H1 (cell line): ENCODE measurements around the gene BHLHE23. TPM values are rescaled to one million over a fixed set of nuclear protein-coding genes. Genes with fewer than 3 reads are reported as not detected.

ENCODE experiments used
- CTCF ChIA-PET: fragments of 300-600 bp; sonication (Branson Sonifier 250); formaldehyde crosslinking; loops from one replicate; lab custom pipeline; 2021; ENCODE audit not compliant: partially characterized antibody; lab: Charles Lee
- POLR2A ChIA-PET: fragments of 300-600 bp; sonication (Branson Sonifier 250); formaldehyde crosslinking; loops from one replicate; lab custom pipeline; 2021; ENCODE audit warnings: inconsistent platforms; ENCODE audit not compliant: partially characterized antibody; lab: Charles Lee
- DNase-seq, 2 experiments: peaks; one replicate each; pipeline versions ENCODE4 v3.0.0 to v3.0.0-alpha.2; 2010 to 2022; ENCODE audit warnings: low spot score in 2 of 2, low read depth in 1 of 2, mixed read lengths in 1 of 2
- FAIRE-seq: peaks from 2 replicates; lab custom pipeline; 2011; peaks lifted over from hg19 to GRCh38; lab: Jason Lieb, UNC
- H2AFZ ChIP-seq: 2 replicates; pipeline ENCODE4 v1.8.1; 2012; ENCODE audit warnings: low read length, inconsistent platforms
- H2AK5ac ChIP-seq: 2 replicates; pipeline ENCODE4 v1.6.1; 2013; ENCODE audit warnings: low read depth, low read length
- H2BK120ac ChIP-seq: replicated peaks from 2 replicates; pipeline ENCODE3; 2013; ENCODE audit warnings: low read depth, low read length, inconsistent platforms
- H2BK12ac ChIP-seq: 2 replicates; pipeline ENCODE4 v1.6.1; 2013; ENCODE audit warnings: low read depth, low read length
- H2BK15ac ChIP-seq: 2 replicates; pipeline ENCODE4 v1.6.1; 2013; ENCODE audit warnings: low read length
- H2BK20ac ChIP-seq: 2 replicates; pipeline ENCODE4 v1.6.1; 2013; ENCODE audit warnings: low read length
- H2BK5ac ChIP-seq: 2 replicates; pipeline ENCODE4 v1.6.1; 2013; ENCODE audit warnings: low read depth, low read length
- H3K14ac ChIP-seq: 2 replicates; pipeline ENCODE4 v1.6.1; 2013; ENCODE audit warnings: inconsistent platforms; ENCODE audit not compliant: insufficient read length
- H3K18ac ChIP-seq: 2 replicates; pipeline ENCODE4 v1.6.1; 2013; ENCODE audit warnings: low read length; ENCODE audit errors: extremely low read depth
- H3K23ac ChIP-seq: 2 replicates; pipeline ENCODE4 v1.6.1; 2013; ENCODE audit warnings: inconsistent platforms; ENCODE audit not compliant: insufficient read length
- H3K23me2 ChIP-seq: 2 replicates; pipeline ENCODE4 v1.6.1; 2013; ENCODE audit warnings: low read depth, low read length
- H3K27ac ChIP-seq: 2 replicates; pipeline ENCODE4 v1.6.1; 2011; ENCODE audit warnings: low read depth, low read length, inconsistent platforms
- H3K27me3 ChIP-seq, 4 experiments: replicated peaks in 1 of 4; 1 replicate in 1 of 4; 2 replicates in 3 of 4; pipeline versions ENCODE4 v1.6.1 to v1.8.1; 2011 to 2013; ENCODE audit warnings: low read length in 3 of 4, mild to moderate bottlenecking in 3 of 4, inconsistent platforms in 2 of 4, mixed read lengths in 2 of 4, moderate library complexity in 1 of 4; ENCODE audit not compliant: control insufficient read depth in 3 of 4, insufficient read depth in 3 of 4; ENCODE audit errors: extremely low read depth in 1 of 4
- H3K36me3 ChIP-seq, 4 experiments: 2 replicates each; pipeline versions ENCODE4 v1.6.1 to v1.8.1; 2011 to 2013; ENCODE audit warnings: mild to moderate bottlenecking in 4 of 4, low read length in 3 of 4, moderate library complexity in 2 of 4, control low read depth in 1 of 4, inconsistent platforms in 1 of 4; ENCODE audit not compliant: insufficient read depth in 4 of 4, control insufficient read depth in 2 of 4
- H3K4ac ChIP-seq: replicated peaks from 2 replicates; pipeline ENCODE3; 2013; ENCODE audit warnings: low read length, low read depth, mixed read lengths, inconsistent platforms; ENCODE audit not compliant: insufficient read length
- H3K4me1 ChIP-seq, 4 experiments: replicated peaks in 1 of 4; 1 replicate in 1 of 4; 2 replicates in 3 of 4; pipeline versions ENCODE4 v1.6.1 to v1.8.1; 2011 to 2013; ENCODE audit warnings: low read length in 3 of 4, inconsistent platforms in 2 of 4, mixed read lengths in 1 of 4; ENCODE audit not compliant: insufficient read depth in 4 of 4, control insufficient read depth in 3 of 4
- H3K4me2 ChIP-seq, 2 experiments: 2 replicates each; pipeline versions ENCODE4 v1.6.1 to v1.8.1; 2011 to 2013; ENCODE audit warnings: low read depth in 2 of 2, low read length in 2 of 2, control low read depth in 1 of 2, inconsistent platforms in 1 of 2, mild to moderate bottlenecking in 1 of 2; ENCODE audit not compliant: insufficient read depth in 1 of 2
- H3K4me3 ChIP-seq, 4 experiments: fragments of 200-600, 300-600 bp in 1 of 4; sonication (generic), shearing (Covaris generic), sonication (Bioruptor Twin) in 1 of 4; 2 replicates each; pipeline versions ENCODE4 v1.5.1 to v1.8.1; 2011 to 2016; ENCODE audit warnings: low read length in 4 of 4, low read depth in 3 of 4, control low read depth in 2 of 4, inconsistent platforms in 2 of 4, mild to moderate bottlenecking in 2 of 4, mixed read lengths in 1 of 4, moderate library complexity in 1 of 4; ENCODE audit not compliant: insufficient read depth in 2 of 4; ENCODE audit errors: extremely low read depth in 1 of 4
- H3K56ac ChIP-seq: replicated peaks from 2 replicates; pipeline ENCODE3; 2013; ENCODE audit warnings: low read depth, mild to moderate bottlenecking, mixed read lengths, low read length, inconsistent platforms; ENCODE audit not compliant: insufficient read length
- H3K79me1 ChIP-seq: 2 replicates; pipeline ENCODE4 v1.6.1; 2013; ENCODE audit warnings: low read depth, low read length, control low read depth
- H3K79me2 ChIP-seq, 2 experiments: 2 replicates each; pipeline versions ENCODE4 v1.6.1 to v1.8.1; 2012 to 2013; ENCODE audit warnings: low read length in 2 of 2, mild to moderate bottlenecking in 2 of 2, inconsistent platforms in 1 of 2; ENCODE audit not compliant: insufficient read depth in 2 of 2, control insufficient read depth in 1 of 2
- H3K9ac ChIP-seq, 4 experiments: replicated peaks in 1 of 4; 1 replicate in 1 of 4; 2 replicates in 3 of 4; pipeline versions ENCODE4 v1.6.1 to v1.8.1; 2011 to 2013; ENCODE audit warnings: low read depth in 3 of 4, low read length in 3 of 4, control low read depth in 2 of 4, mild to moderate bottlenecking in 2 of 4, moderate library complexity in 2 of 4, inconsistent platforms in 1 of 4; ENCODE audit errors: extremely low read depth in 1 of 4
- H3K9me3 ChIP-seq, 2 experiments: 2 replicates each; pipeline versions ENCODE4 v1.6.1 to v1.8.1; 2012 to 2013; ENCODE audit warnings: mild to moderate bottlenecking in 2 of 2, moderate library complexity in 2 of 2, control low read depth in 1 of 2, inconsistent platforms in 1 of 2, low read depth in 1 of 2, low read length in 1 of 2, mixed read lengths in 1 of 2; ENCODE audit not compliant: insufficient read depth in 2 of 2
- H4K20me1 ChIP-seq, 2 experiments: replicated peaks in 1 of 2; 2 replicates each; pipeline versions ENCODE3 to v1.8.1; 2011 to 2013; ENCODE audit warnings: inconsistent platforms in 2 of 2, low read length in 2 of 2, mild to moderate bottlenecking in 1 of 2; ENCODE audit not compliant: insufficient read depth in 2 of 2, control insufficient read depth in 1 of 2
- H4K5ac ChIP-seq: 2 replicates; pipeline ENCODE4 v1.6.1; 2013; ENCODE audit warnings: low read length, low read depth, mixed read lengths, inconsistent platforms; ENCODE audit not compliant: insufficient read length
- H4K8ac ChIP-seq: 2 replicates; pipeline ENCODE4 v1.8.0; 2013; ENCODE audit warnings: mild to moderate bottlenecking, moderate library complexity, low read length, inconsistent platforms; ENCODE audit not compliant: insufficient read depth; ENCODE audit errors: extremely low read depth
- H4K91ac ChIP-seq: replicated peaks from 2 replicates; pipeline ENCODE3; 2013; ENCODE audit warnings: low read length, mixed read lengths, inconsistent platforms; ENCODE audit not compliant: insufficient read length
- JUND ChIP-seq: IDR thresholded peaks from 2 replicates; pipeline ENCODE4 v1.6.1; 2011; ENCODE audit warnings: mild to moderate bottlenecking, improper control_type of control experiment, low read length
- RBBP5 ChIP-seq: IDR thresholded peaks from 2 replicates; pipeline ENCODE4 v1.7.1; 2012; ENCODE audit warnings: low read depth, mild to moderate bottlenecking, inconsistent platforms, low read length, moderate library complexity, borderline replicate concordance
- SIX5 ChIP-seq: IDR thresholded peaks from 2 replicates; pipeline ENCODE4 v1.6.1; 2011; ENCODE audit warnings: mild to moderate bottlenecking, low read depth, low read length
- SP2 ChIP-seq: IDR thresholded peaks from 2 replicates; pipeline ENCODE4 v1.6.1; 2012; ENCODE audit warnings: mild to moderate bottlenecking, low read length, inconsistent platforms
- WGBS, 2 experiments: shearing (Covaris generic) in 1 of 2; methylation state at CpG; one replicate each; pipeline versions ENCODE4 v1.1.6 to v1.1.7; 2013 to 2015; ENCODE audit warnings: low lambda C conversion rate in 2 of 2, mixed read lengths in 2 of 2, inconsistent platforms in 1 of 2, low coverage in 1 of 2, missing lambda C conversion rate in 1 of 2; ENCODE audit not compliant: insufficient replicate concordance in 2 of 2, insufficient coverage in 1 of 2, insufficient read length in 1 of 2; ENCODE audit errors: extremely low coverage in 1 of 2, missing lambda C conversion rate in 1 of 2; 5-methylcytosine and 5-hydroxymethylcytosine counted together
- polyA plus RNA-seq, 7 experiments: library from polyadenylated mRNA; depleted of rRNA in 3 of 7; stranded (reverse) in 5 of 7; unstranded in 2 of 7; fragments of >200 nt in 5 of 7; fragments of 200-250 nt in 2 of 7; gene quantifications; 1 replicate in 5 of 7; 2 replicates in 1 of 7; 4 replicates in 1 of 7; pipeline versions ENCODE4 v1.2.1 to v1.2.3, GENCODE V29; 2011 to 2013; ENCODE audit warnings: missing spikeins in 2 of 7, mixed read lengths in 2 of 7
- total RNA-seq: library from RNA; stranded (reverse); fragmentation: NEBNext Ultra II Directional; extraction: Animal tissue kit (Norgen Biotek cat#: 25700); gene quantifications from 2 replicates; pipeline ENCODE4 v1.2.1, GENCODE V29; 2021

BHLHE23 gene
- total and polyA plus RNA-seq, 2 of the 8 experiments (the other 6 are each of a cell fraction or from before 2014, with no cell fraction given): 0.47 TPM; not detected in 1

- no peak overlapping the region; the same call in 1 of the 2 replicates for H4K8ac ChIP-seq
- no peak overlapping the region for H3K9ac ChIP-seq
- ChIA-PET CTCF (interaction anchor here (0.6 to 3.3 kb wide), 2 partner anchors 13 to 778 kb away, joined by 3 to 17 read pairs; partner anchors contain the start of gene BHLHE23), POLR2A (no interaction called here)
- H2BK5ac ChIP-seq: no peak overlapping the region
- H3K4me2 ChIP-seq: no peak overlapping the region
- no peak overlapping the region for H3K4me3 ChIP-seq
- H3K36me3 ChIP-seq: no peaks in the 10 kb centered on the region
- H4K20me1 ChIP-seq: no peaks in the 10 kb centered on the region
- H2BK20ac ChIP-seq: no peak overlapping the region
- no peaks in the 10 kb centered on the region; a peak in 1 of 7 replicates for H3K27me3 ChIP-seq
- H3K18ac ChIP-seq: no peak overlapping the region
- H3K56ac ChIP-seq: no peak overlapping the region
- no peak overlapping the region for H2BK15ac ChIP-seq
- DNase-seq: no peak
- no peaks in the 10 kb centered on the region; a peak in 1 of 4 replicates for H3K9me3 ChIP-seq
- 0 out of 2 replicates have a peak overlapping the region, but pooled peaks have one; percentile 39 for H2AK5ac ChIP-seq
- H4K5ac ChIP-seq: no peak overlapping the region
- no peak overlapping the region for H2BK12ac ChIP-seq
- no peaks in the 10 kb centered on the region for H3K79me1 ChIP-seq
- H4K91ac ChIP-seq: no peak overlapping the region
- H2BK120ac ChIP-seq: no peak overlapping the region
- H3K4me1 ChIP-seq: peaks cover 0 to 2% (median 0%) of the 10 kb centered on the region in 4 experiments; a peak in 1 of 7 replicates
- no peak overlapping the region for H3K27ac ChIP-seq
- no peak overlapping the region for H3K23ac ChIP-seq
- H3K23me2 ChIP-seq: no peaks in the 10 kb centered on the region
- no peak overlapping the region for H2AFZ ChIP-seq
- H3K14ac ChIP-seq: no peak overlapping the region
- FAIRE-seq: no peak
- H3K4ac ChIP-seq: no peak overlapping the region
- 80% methylated on average over 10 of the region's 10 CpGs; no CpG with 5 or more reads in 1 of the 2 experiments for WGBS, 2 experiments
- H3K79me2 ChIP-seq: no peaks in the 10 kb centered on the region
- TF ChIP-seq SP2 (no peak), SIX5 (no peak), RBBP5 (no peak), JUND (no peak)
These were observed 13.9 kb upstream of the BHLHE23 start for GRCh38 chr20:63020681-63021080.
